ENCODE data around the gene H2BW1.
"Not testable (repeated sequence)": the region's sequence is repeated elsewhere in the genome, so short reads cannot be mapped to it uniquely, and the experiment has no call there.

DNA sequence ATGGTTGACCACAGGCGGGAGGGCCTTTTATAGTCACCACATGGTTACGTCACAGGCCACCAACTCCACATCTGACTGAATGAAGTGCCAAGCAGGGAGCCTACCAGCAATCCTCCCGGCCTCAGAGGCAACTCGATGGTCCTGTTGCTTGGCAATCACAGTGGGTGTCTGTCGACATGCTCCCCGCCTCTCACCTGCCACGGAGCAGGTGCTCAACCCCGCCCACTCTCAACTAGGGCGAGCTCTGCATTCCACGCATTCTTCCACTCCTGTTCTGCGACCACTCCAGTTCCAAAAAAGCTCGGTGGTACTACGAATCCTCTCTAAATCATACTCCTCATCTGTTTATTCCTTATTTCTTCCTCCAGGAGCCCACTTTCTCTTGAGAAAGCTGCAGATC lies 30.0 kb downstream of the H2BW1 start:
- TF ChIP-seq, protein P1, sequence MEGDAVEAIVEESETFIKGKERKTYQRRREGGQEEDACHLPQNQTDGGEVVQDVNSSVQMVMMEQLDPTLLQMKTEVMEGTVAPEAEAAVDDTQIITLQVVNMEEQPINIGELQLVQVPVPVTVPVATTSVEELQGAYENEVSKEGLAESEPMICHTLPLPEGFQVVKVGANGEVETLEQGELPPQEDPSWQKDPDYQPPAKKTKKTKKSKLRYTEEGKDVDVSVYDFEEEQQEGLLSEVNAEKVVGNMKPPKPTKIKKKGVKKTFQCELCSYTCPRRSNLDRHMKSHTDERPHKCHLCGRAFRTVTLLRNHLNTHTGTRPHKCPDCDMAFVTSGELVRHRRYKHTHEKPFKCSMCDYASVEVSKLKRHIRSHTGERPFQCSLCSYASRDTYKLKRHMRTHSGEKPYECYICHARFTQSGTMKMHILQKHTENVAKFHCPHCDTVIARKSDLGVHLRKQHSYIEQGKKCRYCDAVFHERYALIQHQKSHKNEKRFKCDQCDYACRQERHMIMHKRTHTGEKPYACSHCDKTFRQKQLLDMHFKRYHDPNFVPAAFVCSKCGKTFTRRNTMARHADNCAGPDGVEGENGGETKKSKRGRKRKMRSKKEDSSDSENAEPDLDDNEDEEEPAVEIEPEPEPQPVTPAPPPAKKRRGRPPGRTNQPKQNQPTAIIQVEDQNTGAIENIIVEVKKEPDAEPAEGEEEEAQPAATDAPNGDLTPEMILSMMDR (IDR thresholded peaks at IDR 0.05) = not testable (repeated sequence)
- not testable (repeated sequence) for TF ChIP-seq EP300, POLR2A (IDR thresholded peaks at IDR 0.05)
